Measurements from ENCODE around the gene MRPL12.
"Not testable (repeated sequence)": the region's sequence is repeated elsewhere in the genome, so short reads cannot be mapped to it uniquely, and the experiment has no call there.

Gene MRPL12

GRCh38 chr17:81737947-81738800 is 35.0 kb downstream of the MRPL12 start:
- in situ Hi-C loops (cut with MboI; ENCODE audit: low sequenced_read_pairs) = no loop called here

- in situ Hi-C loops (cut with MboI; ENCODE audit: low sequenced_read_pairs) = no loop called here
These were observed 35.7 kb downstream of the MRPL12 start for GRCh38 chr17:81738801-81739393.

GRCh38 chr17:81739593-81739992 is 36.4 kb downstream of the MRPL12 start:
- in situ Hi-C loops (cut with MboI; ENCODE audit: low sequenced_read_pairs) = not testable (repeated sequence)

GRCh38 chr17:81740395-81740961 is 37.3 kb downstream of the MRPL12 start:
- in situ Hi-C loops (cut with MboI; ENCODE audit: low sequenced_read_pairs) = no loop called here

- in situ Hi-C loops (cut with MboI; ENCODE audit: low sequenced_read_pairs) = no loop called here
These were observed 38.0 kb downstream of the MRPL12 start for GRCh38 chr17:81741049-81741593.

- in situ Hi-C loops (cut with MboI; ENCODE audit: low sequenced_read_pairs) = no loop called here
These were observed 38.7 kb downstream of the MRPL12 start for GRCh38 chr17:81741594-81742452.
